Spleen (tissue), 11 donors: Measurements from ENCODE around the gene SLC52A1. TPM values are rescaled to one million over a fixed set of nuclear protein-coding genes. Genes with fewer than 3 reads are reported as not detected.

ENCODE experiments used
- DNase-seq: peaks from one replicate; pipeline ENCODE4 v3.0.0-alpha.2; 2020
- H3K27ac ChIP-seq, 8 donors: fragments of 200-600 bp; sonication (generic) in 7 of 8; 1 replicate in 4 of 8; 2 replicates in 4 of 8; pipeline versions ENCODE4 v1.5.0 to v1.8.0; 2016 to 2021; ENCODE audit warnings: inconsistent platforms in 4 of 8, mild to moderate bottlenecking in 4 of 8, moderate library complexity in 1 of 8
- H3K27me3 ChIP-seq, 7 donors: fragments of 200-600 bp; sonication (generic) in 6 of 7; replicated peaks in 1 of 7; 1 replicate in 4 of 7; 2 replicates in 3 of 7; pipeline versions ENCODE4 v1.5.0 to v1.8.0; 2016 to 2021; ENCODE audit warnings: inconsistent platforms in 3 of 7, mild to moderate bottlenecking in 1 of 7
- H3K36me3 ChIP-seq, 6 donors: fragments of 200-600 bp; sonication (generic) in 5 of 6; 1 replicate in 4 of 6; 2 replicates in 2 of 6; pipeline versions ENCODE4 v1.5.0 to v1.8.0; 2016 to 2021; ENCODE audit warnings: inconsistent platforms in 2 of 6
- H3K4me1 ChIP-seq, 6 donors: fragments of 200-600 bp; sonication (generic) in 5 of 6; 1 replicate in 3 of 6; 2 replicates in 3 of 6; pipeline versions ENCODE4 v1.5.0 to v1.8.0; 2016 to 2021; ENCODE audit warnings: inconsistent platforms in 3 of 6
- H3K4me3 ChIP-seq, 8 donors: fragments of 200-600 bp; sonication (generic) in 7 of 8; 1 replicate in 4 of 8; 2 replicates in 4 of 8; pipeline versions ENCODE4 v1.5.0 to v1.8.0; 2016 to 2021; ENCODE audit warnings: inconsistent platforms in 4 of 8, mild to moderate bottlenecking in 4 of 8, moderate library complexity in 2 of 8
- H3K9me3 ChIP-seq, 8 donors: fragments of 200-600 bp; sonication (generic) in 7 of 8; 1 replicate in 4 of 8; 2 replicates in 4 of 8; pipeline versions ENCODE4 v1.5.0 to v1.8.0; 2016 to 2021; ENCODE audit warnings: inconsistent platforms in 4 of 8
- CTCF ChIP-seq, 11 experiments: fragments of 200-600 bp in 7 of 11; fragments of 450-650 bp in 4 of 11; sonication (generic) in 4 of 11; IDR thresholded peaks in 8 of 11; conservative IDR thresholded peaks in 3 of 11; 1 replicate in 7 of 11; 2 replicates in 4 of 11; pipeline versions ENCODE4 v1.4.0 to v1.8.0; 2016 to 2021; ENCODE audit warnings: antibody characterized with exemption in 11 of 11, inconsistent platforms in 4 of 11, mild to moderate bottlenecking in 1 of 11
- POLR2A ChIP-seq, 3 donors: fragments of 450-650 bp; IDR thresholded peaks; one replicate each; pipeline ENCODE4 v1.5.1; 2017; ENCODE audit warnings: antibody characterized with exemption in 3 of 3, mild to moderate bottlenecking in 1 of 3
- POLR2AphosphoS5 ChIP-seq, 3 donors: sonication (generic); formaldehyde crosslinking; IDR thresholded peaks; one replicate each; pipeline ENCODE4 v1.5.1; 2017; ENCODE audit warnings: antibody characterized with exemption in 3 of 3
- WGBS, 5 donors: extraction: QIAGEN DNeasy Blood & Tissue Kit in 3 of 5; methylation state at CpG; one replicate each; pipeline versions ENCODE4 v1.1.5 to v1.1.7; 2013 to 2018; 5-methylcytosine and 5-hydroxymethylcytosine counted together
- intact Hi-C: fragments of 100-400 bp; cut with DNase I; formaldehyde crosslinking; loops from one replicate; pipeline ENCODE4 v1.15.0; 2023; ENCODE audit warnings: low total_unique reads
- polyA plus RNA-seq, 3 donors: library from polyadenylated mRNA; stranded (reverse); fragments of 200-250 nt; gene quantifications; one replicate each; pipeline ENCODE4 v1.2.1, GENCODE V29; 2013
- total RNA-seq, 7 donors: library from RNA; depleted of rRNA in 3 of 7; stranded (reverse); fragments of >200 nt in 3 of 7; fragmentation: NEBNext Ultra II Directional in 4 of 7; extraction: Animal tissue kit (Norgen Biotek cat#: 25700) in 4 of 7; gene quantifications; one replicate each; pipeline versions ENCODE4 v1.1.0 to v1.2.1, GENCODE V29; 2016 to 2021
- donor health status: healthy with polysubstance abuse.
- donor health status: DM: no; HTN: no; CAD: no; lungs with moderate emphysema.
- donor health status: DM: no; HTN: no; CAD: no.
- donor health status: Bipolar disorder and iron deficiency.
- donor health status: healthy.
- donor health status: DM: no; HTN: no; CAD: no.
- donor health status: DM: yes; HTN: yes; CAD: no.

The SLC52A1 gene
- total and polyA plus RNA-seq, 10 donors: 0.06 to 2.0 (median 0.50) TPM

- H3K4me3 ChIP-seq: peak overlapping the region; percentile 70 to 98 (median 84)
- H3K9me3 ChIP-seq: no peaks in the 10 kb centered on the region
- TF ChIP-seq POLR2AphosphoS5 (IDR thresholded peaks at IDR 0.05) (no peak), CTCF (IDR thresholded peaks at IDR 0.05 in 8 of 11, conservative IDR thresholded peaks at IDR 0.05 in 3 of 11) (no peak), POLR2A (IDR thresholded peaks at IDR 0.05) (no peak)
- intact Hi-C loops: loop anchor here (5.0 to 10.0 kb wide), 2 partner anchors 77 to 81 kb away; no protein-coding TSS in a partner anchor
- DNase-seq: no peak
- H3K36me3 ChIP-seq: peaks cover 0 to 30% (median 13%) of the 10 kb centered on the region in 6 donors
- 1 to 2% (median 2%) methylated on average over 26 to 30 of the region's 30 CpGs for WGBS, 5 donors
- peak overlapping the region; percentile 94 to 99 (median 96) for H3K27ac ChIP-seq
- no peaks in the 10 kb centered on the region for H3K27me3 ChIP-seq
- H3K4me1 ChIP-seq: peaks cover 14 to 51% (median 32%) of the 10 kb centered on the region in 6 donors
Observed at GRCh38 chr17:4987767-4988567, 47.3 kb downstream of the SLC52A1 start.

DNA sequence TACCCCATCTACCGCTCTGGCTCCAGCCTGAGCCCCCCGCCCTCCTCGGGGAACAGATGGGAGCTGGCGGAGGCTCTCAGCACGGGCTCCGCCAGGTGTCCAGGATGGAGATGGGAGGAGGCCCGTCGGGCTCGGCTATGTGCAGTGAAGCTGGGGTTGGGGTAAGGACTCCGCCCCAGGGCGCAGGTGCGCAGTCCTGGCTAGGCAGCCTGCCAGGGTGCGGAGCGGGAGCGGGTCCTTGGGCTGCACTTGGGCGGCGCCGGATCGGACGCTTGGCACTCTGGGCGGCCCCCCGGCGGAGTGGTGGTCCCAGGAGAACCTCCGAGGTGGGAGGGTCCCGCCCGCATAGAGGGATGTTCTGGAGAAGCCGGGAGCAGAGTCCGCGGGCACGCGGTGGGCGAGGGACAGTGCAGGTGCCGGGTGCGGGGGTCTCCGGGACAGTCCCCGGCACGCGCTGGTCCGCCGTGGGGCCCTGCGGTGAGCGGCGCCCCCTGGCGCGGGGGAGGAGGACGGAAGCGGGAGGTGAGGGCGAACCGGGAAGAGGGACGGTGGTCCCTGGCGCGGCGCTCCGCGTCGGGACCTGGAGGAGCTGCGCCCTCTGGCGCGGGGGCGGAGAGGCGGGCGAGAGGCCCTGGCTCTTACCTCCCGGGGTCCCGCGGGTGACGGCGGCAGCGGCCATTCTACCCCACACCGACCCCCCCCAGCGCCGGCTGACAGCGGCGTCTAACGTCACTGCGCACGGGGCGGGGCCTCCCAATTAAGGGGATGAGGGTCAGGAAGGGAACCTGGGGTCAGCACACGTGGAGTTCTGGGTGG, 48.1 kb downstream of the SLC52A1 start, which contains the start of gene CAMTA2:
Gene CAMTA2 (minus strand): TSS at position 725 of the 816 bp plus-strand sequence. CDS start 1,453 bp downstream, outside the sequence.
- Histone ChIP-seq H3K4me3 (peak within 1 kb of the TSS; percentile 70 to 98 (median 84)), H3K4me1 (peaks cover 14 to 59% (median 34%) of the 10 kb centered on the region in 6 donors), H3K27me3 (no peaks in the 10 kb centered on the region), H3K27ac (peak within 1 kb of the TSS; percentile 94 to 99 (median 96)), H3K36me3 (peaks cover 0 to 38% (median 21%) of the 10 kb centered on the region in 6 donors), H3K9me3 (no peaks in the 10 kb centered on the region)
- intact Hi-C loops: loop anchor here (5.0 to 10.0 kb wide), 2 partner anchors 78 to 80 kb away; no protein-coding TSS in a partner anchor
- DNase-seq: peak; percentile 97
- 1 to 6% (median 1%) methylated on average over 24 to 78 of the region's 78 CpGs for WGBS, 5 donors
- TF ChIP-seq POLR2A (IDR thresholded peaks at IDR 0.05): peak in 2 of 3 donors; percentile 23 to 31
- TF ChIP-seq CTCF (IDR thresholded peaks at IDR 0.05 in 8 of 11, conservative IDR thresholded peaks at IDR 0.05 in 3 of 11): peak; percentile 60 to 87 (median 78)
- peak; percentile 89 to 93 (median 91) for TF ChIP-seq POLR2AphosphoS5 (IDR thresholded peaks at IDR 0.05)

GRCh38 chr17:4986403-4986802, 48.8 kb downstream of the SLC52A1 start:
- 30 to 67% (median 40%) methylated on average over 5 of the region's 5 CpGs for WGBS, 5 donors
- Histone ChIP-seq H3K9me3 (no peaks in the 10 kb centered on the region), H3K4me3 (peak overlapping the region; percentile 70 to 98 (median 84)), H3K36me3 (peaks cover 0 to 46% (median 28%) of the 10 kb centered on the region in 6 donors), H3K4me1 (peaks cover 14 to 66% (median 38%) of the 10 kb centered on the region in 6 donors), H3K27ac (peak overlapping the region; percentile 94 to 99 (median 96)), H3K27me3 (no peaks in the 10 kb centered on the region)
- DNase-seq: peak; percentile 78
- intact Hi-C loops: loop anchor here (5.0 to 10.0 kb wide), 2 partner anchors 78 to 79 kb away; no protein-coding TSS in a partner anchor
- TF ChIP-seq CTCF (IDR thresholded peaks at IDR 0.05 in 8 of 11, conservative IDR thresholded peaks at IDR 0.05 in 3 of 11): no peak
- TF ChIP-seq POLR2AphosphoS5 (IDR thresholded peaks at IDR 0.05): peak in 2 of 3 donors; percentile 21 to 63
- TF ChIP-seq POLR2A (IDR thresholded peaks at IDR 0.05): peak in 1 of 3 donors; percentile 11

Other genes starting within 250 kb of the SLC52A1 start
- 10 to 100 TPM in 5 of 7 donors, 1 to 10 TPM in 2; 5.8 to 74.3 (median 16.5) TPM for gene VMO1, start 249.1 kb downstream of the SLC52A1 start, total RNA-seq
- 10 to 100 TPM in 1 of 3 donors, 1 to 10 TPM in 2; 5.0 to 10.9 (median 8.4) TPM for gene VMO1, start 249.1 kb downstream of the SLC52A1 start, polyA plus RNA-seq
- gene GLTPD2, start 246.5 kb downstream of the SLC52A1 start, total RNA-seq: not detected
- under 1 TPM in 1 of 3 donors, not detected in 2; 0.06 TPM for gene GLTPD2, start 246.5 kb downstream of the SLC52A1 start, polyA plus RNA-seq
- gene PSMB6, start 239.3 kb downstream of the SLC52A1 start, total RNA-seq: 100 to 1,000 TPM in 1 of 7 donors, 10 to 100 TPM in 6; 72.9 to 143 (median 84.0) TPM
- 100 to 1,000 TPM; 106 to 161 (median 124) TPM for gene PSMB6, start 239.3 kb downstream of the SLC52A1 start, polyA plus RNA-seq
- gene PLD2, start 228.3 kb downstream of the SLC52A1 start, total RNA-seq: 10 to 100 TPM; 19.5 to 42.0 (median 37.4) TPM
- 10 to 100 TPM in 2 of 3 donors, 1 to 10 TPM in 1; 6.0 to 14.1 (median 13.6) TPM for gene PLD2, start 228.3 kb downstream of the SLC52A1 start, polyA plus RNA-seq
- 100 to 1,000 TPM in 3 of 7 donors, 10 to 100 TPM in 4; 59.9 to 129 (median 92.2) TPM for gene MINK1, start 202.1 kb downstream of the SLC52A1 start, total RNA-seq
- 10 to 100 TPM; 15.9 to 52.4 (median 28.4) TPM for gene MINK1, start 202.1 kb downstream of the SLC52A1 start, polyA plus RNA-seq
- 1 to 10 TPM; 1.6 to 4.1 (median 2.6) TPM for gene C17orf107, start 135.9 kb downstream of the SLC52A1 start, total RNA-seq
- gene C17orf107, start 135.9 kb downstream of the SLC52A1 start, polyA plus RNA-seq: under 1 TPM; 0.15 to 0.70 (median 0.26) TPM
- 1 to 10 TPM in 4 of 7 donors, under 1 TPM in 3; 0.33 to 3.0 (median 1.9) TPM for gene CHRNE, start 132.3 kb downstream of the SLC52A1 start, total RNA-seq
- 1 to 10 TPM; 1.2 to 1.4 (median 1.3) TPM for gene CHRNE, start 132.3 kb downstream of the SLC52A1 start, polyA plus RNA-seq
- gene GP1BA, start 103.1 kb downstream of the SLC52A1 start, total RNA-seq: 1 to 10 TPM; 1.8 to 6.1 (median 3.0) TPM
- gene GP1BA, start 103.1 kb downstream of the SLC52A1 start, polyA plus RNA-seq: 1 to 10 TPM; 2.0 to 2.9 (median 2.8) TPM
- 10 to 100 TPM; 37.2 to 61.0 (median 42.9) TPM for gene SLC25A11, start 95.4 kb downstream of the SLC52A1 start, total RNA-seq
- 10 to 100 TPM; 22.1 to 52.6 (median 32.3) TPM for gene SLC25A11, start 95.4 kb downstream of the SLC52A1 start, polyA plus RNA-seq
- gene RNF167, start 95.2 kb downstream of the SLC52A1 start, total RNA-seq: 100 to 1,000 TPM in 1 of 7 donors, 10 to 100 TPM in 6; 57.6 to 109 (median 78.6) TPM
- 100 to 1,000 TPM in 2 of 3 donors, 10 to 100 TPM in 1; 96.4 to 146 (median 129) TPM for gene RNF167, start 95.2 kb downstream of the SLC52A1 start, polyA plus RNA-seq
- 1,000 to 10,000 TPM in 1 of 7 donors, 100 to 1,000 TPM in 6; 605 to 1,090 (median 842) TPM for gene PFN1, start 86.9 kb downstream of the SLC52A1 start, total RNA-seq
- gene PFN1, start 86.9 kb downstream of the SLC52A1 start, polyA plus RNA-seq: 1,000 to 10,000 TPM in 1 of 3 donors, 100 to 1,000 TPM in 2; 663 to 1,039 (median 970) TPM
- gene ENO3, start 84.3 kb downstream of the SLC52A1 start, total RNA-seq: 10 to 100 TPM in 2 of 7 donors, 1 to 10 TPM in 5; 3.1 to 16.0 (median 8.8) TPM
- gene ENO3, start 84.3 kb downstream of the SLC52A1 start, polyA plus RNA-seq: 10 to 100 TPM; 13.8 to 23.4 (median 15.4) TPM
- 10 to 100 TPM; 34.8 to 62.3 (median 47.8) TPM for gene SPAG7, start 67.6 kb downstream of the SLC52A1 start, total RNA-seq
- gene SPAG7, start 67.6 kb downstream of the SLC52A1 start, polyA plus RNA-seq: 10 to 100 TPM; 73.6 to 89.1 (median 87.9) TPM
- 10 to 100 TPM; 36.6 to 78.0 (median 51.0) TPM for gene CAMTA2, start 47.8 kb downstream of the SLC52A1 start, total RNA-seq
- 10 to 100 TPM; 21.3 to 79.8 (median 45.2) TPM for gene CAMTA2, start 47.8 kb downstream of the SLC52A1 start, polyA plus RNA-seq
- gene INCA1, start 37.9 kb downstream of the SLC52A1 start, total RNA-seq: 1 to 10 TPM; 1.1 to 2.1 (median 1.6) TPM
- gene INCA1, start 37.9 kb downstream of the SLC52A1 start, polyA plus RNA-seq: 1 to 10 TPM; 2.4 to 5.8 (median 3.2) TPM
- gene KIF1C, start 37.5 kb downstream of the SLC52A1 start, total RNA-seq: 100 to 1,000 TPM in 2 of 7 donors, 10 to 100 TPM in 5; 47.5 to 141 (median 79.7) TPM
- gene KIF1C, start 37.5 kb downstream of the SLC52A1 start, polyA plus RNA-seq: 10 to 100 TPM; 11.9 to 41.4 (median 12.0) TPM
- gene ZFP3, start 43.0 kb upstream of the SLC52A1 start, total RNA-seq: 10 to 100 TPM in 2 of 7 donors, 1 to 10 TPM in 5; 6.4 to 10.4 (median 9.0) TPM
- gene ZFP3, start 43.0 kb upstream of the SLC52A1 start, polyA plus RNA-seq: 1 to 10 TPM; 2.8 to 3.6 (median 3.2) TPM
- 10 to 100 TPM in 4 of 7 donors, 1 to 10 TPM in 3; 5.6 to 11.4 (median 10.6) TPM for gene ZNF232, start 76.5 kb upstream of the SLC52A1 start, total RNA-seq
- 10 to 100 TPM in 1 of 3 donors, 1 to 10 TPM in 2; 8.1 to 10.3 (median 9.0) TPM for gene ZNF232, start 76.5 kb upstream of the SLC52A1 start, polyA plus RNA-seq
- under 1 TPM in 6 of 7 donors, not detected in 1; 0.09 to 0.37 (median 0.24) TPM for gene USP6, start 80.6 kb upstream of the SLC52A1 start, total RNA-seq
- gene USP6, start 80.6 kb upstream of the SLC52A1 start, polyA plus RNA-seq: under 1 TPM; 0.03 to 0.09 (median 0.08) TPM
- 10 to 100 TPM; 11.3 to 28.4 (median 15.6) TPM for gene ZNF594, start 156.4 kb upstream of the SLC52A1 start, total RNA-seq
- 1 to 10 TPM; 2.4 to 3.1 (median 2.5) TPM for gene ZNF594, start 156.4 kb upstream of the SLC52A1 start, polyA plus RNA-seq
- 100 to 1,000 TPM in 1 of 7 donors, 10 to 100 TPM in 6; 68.0 to 102 (median 84.5) TPM for gene SCIMP, start 199.4 kb upstream of the SLC52A1 start, total RNA-seq
- gene SCIMP, start 199.4 kb upstream of the SLC52A1 start, polyA plus RNA-seq: 10 to 100 TPM; 18.9 to 55.0 (median 28.9) TPM
- gene RABEP1, start 246.9 kb upstream of the SLC52A1 start, total RNA-seq: 10 to 100 TPM; 47.4 to 58.0 (median 52.7) TPM
- gene RABEP1, start 246.9 kb upstream of the SLC52A1 start, polyA plus RNA-seq: 10 to 100 TPM; 17.1 to 22.9 (median 20.5) TPM